ENCODE measurements around the gene PWWP2B.

Gene PWWP2B

DNA sequence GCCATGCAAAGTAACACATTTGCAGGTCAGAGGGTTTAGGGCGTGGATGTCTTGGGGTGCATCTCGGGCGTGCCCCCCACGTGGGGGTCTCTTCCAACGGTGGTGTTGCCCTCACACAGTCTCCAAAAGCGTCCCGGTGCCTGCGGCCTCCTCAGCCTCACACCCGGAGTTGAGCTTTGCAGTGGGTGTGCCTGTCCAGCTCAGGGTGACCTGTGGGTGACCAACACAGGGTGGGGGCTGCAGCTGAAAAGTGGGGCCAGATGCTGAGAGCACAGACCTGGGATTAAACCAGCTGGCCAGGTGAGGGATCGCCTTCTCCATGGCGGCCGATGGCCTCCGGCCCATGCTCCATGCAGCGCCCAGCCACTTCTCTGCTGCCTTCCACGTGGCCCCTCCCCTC, 63.1 kb downstream of the PWWP2B start:
- H3K4me2 ChIP-seq (ENCODE audit: low read depth, low read length, poor library complexity, severe bottlenecking), result no peak overlapping the region
- no peaks in the 10 kb centered on the region for H4K20me1 ChIP-seq (ENCODE audit: low read depth, low read length)
- H3K4me3 ChIP-seq (ENCODE audit: insufficient read depth, low read length, poor library complexity, severe bottlenecking), result no peak overlapping the region
- H3K9me3 ChIP-seq (ENCODE audit: insufficient read depth, low read length), result no peaks in the 10 kb centered on the region
- H3K9ac ChIP-seq (ENCODE audit: low read length), result no peak overlapping the region
- no peaks in the 10 kb centered on the region for H3F3A ChIP-seq (ENCODE audit: insufficient read depth)
- H3K36me3 ChIP-seq (ENCODE audit: low read length), result no peaks in the 10 kb centered on the region
- no peak for TF ChIP-seq CTCF (IDR thresholded peaks at IDR 0.05; ENCODE audit: insufficient read depth, low read length, poor library complexity, severe bottlenecking)
- no peak for TF ChIP-seq EZH2phosphoT487 (conservative IDR thresholded peaks at IDR 0.05; ENCODE audit: low read length)
- H3K27me3 ChIP-seq (ENCODE audit: low read length), result no peaks in the 10 kb centered on the region
- no peaks in the 10 kb centered on the region for H3K79me2 ChIP-seq (ENCODE audit: insufficient read depth, low read length)
- H3K9me2 ChIP-seq (replicated peaks; ENCODE audit: insufficient read depth, low read length), result no peaks in the 10 kb centered on the region
- H2AFZ ChIP-seq (ENCODE audit: low read depth, low read length, severe bottlenecking), result no peak overlapping the region
- H3K27ac ChIP-seq (ENCODE audit: low read depth, low read length), result no peak overlapping the region

DNA sequence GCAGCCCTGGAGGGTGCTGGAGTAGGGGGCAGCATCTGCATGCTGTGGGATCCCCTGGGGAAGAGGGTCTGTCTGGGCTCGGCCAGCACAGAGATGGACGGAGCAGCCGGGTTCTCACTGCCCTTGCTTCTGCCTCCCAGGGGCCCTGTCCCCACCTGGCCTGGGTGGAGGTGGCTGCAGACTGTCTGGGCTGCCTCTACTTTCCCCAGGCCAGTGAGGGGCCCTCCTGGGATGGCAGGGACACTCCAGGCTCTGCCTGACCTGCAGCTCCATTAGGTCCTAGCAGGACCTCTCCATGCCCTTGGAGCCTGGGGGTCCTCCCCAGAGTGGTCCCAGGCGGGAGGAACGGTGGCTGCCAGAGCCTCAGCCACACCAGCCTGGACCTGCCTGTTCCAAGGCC, 63.7 kb downstream of the PWWP2B start:
- Histone ChIP-seq H3K9me3 (ENCODE audit: insufficient read depth, low read length) (no peaks in the 10 kb centered on the region), H3K4me3 (ENCODE audit: insufficient read depth, low read length, poor library complexity, severe bottlenecking) (no peak overlapping the region), H3F3A (ENCODE audit: insufficient read depth) (no peaks in the 10 kb centered on the region), H2AFZ (ENCODE audit: low read depth, low read length, severe bottlenecking) (no peak overlapping the region), H3K4me2 (ENCODE audit: low read depth, low read length, poor library complexity, severe bottlenecking) (no peak overlapping the region), H3K9ac (ENCODE audit: low read length) (no peak overlapping the region), H4K20me1 (ENCODE audit: low read depth, low read length) (no peaks in the 10 kb centered on the region), H3K79me2 (ENCODE audit: insufficient read depth, low read length) (no peaks in the 10 kb centered on the region), H3K27me3 (ENCODE audit: low read length) (no peaks in the 10 kb centered on the region), H3K27ac (ENCODE audit: low read depth, low read length) (no peak overlapping the region), H3K36me3 (ENCODE audit: low read length) (no peaks in the 10 kb centered on the region), H3K9me2 (replicated peaks; ENCODE audit: insufficient read depth, low read length) (no peaks in the 10 kb centered on the region)
- no peak for TF ChIP-seq EZH2phosphoT487 (conservative IDR thresholded peaks at IDR 0.05; ENCODE audit: low read length)
- TF ChIP-seq CTCF (IDR thresholded peaks at IDR 0.05; ENCODE audit: insufficient read depth, low read length, poor library complexity, severe bottlenecking), result no peak

GRCh38 chr10:132461103-132461682, 64.2 kb downstream of the PWWP2B start:
- H3K9me2 ChIP-seq (replicated peaks; ENCODE audit: insufficient read depth, low read length), result no peaks in the 10 kb centered on the region

More at GRCh38 chr10:132461103-132461682, 64.2 kb downstream of the PWWP2B start:
- Histone ChIP-seq H2AFZ (ENCODE audit: low read depth, low read length, severe bottlenecking) (no peak overlapping the region), H3K4me3 (ENCODE audit: insufficient read depth, low read length, poor library complexity, severe bottlenecking) (no peak overlapping the region), H4K20me1 (ENCODE audit: low read depth, low read length) (no peaks in the 10 kb centered on the region), H3F3A (ENCODE audit: insufficient read depth) (no peaks in the 10 kb centered on the region), H3K27me3 (ENCODE audit: low read length) (no peaks in the 10 kb centered on the region), H3K4me2 (ENCODE audit: low read depth, low read length, poor library complexity, severe bottlenecking) (no peak overlapping the region), H3K79me2 (ENCODE audit: insufficient read depth, low read length) (no peaks in the 10 kb centered on the region), H3K27ac (ENCODE audit: low read depth, low read length) (no peak overlapping the region), H3K36me3 (ENCODE audit: low read length) (no peaks in the 10 kb centered on the region), H3K9me3 (ENCODE audit: insufficient read depth, low read length) (no peaks in the 10 kb centered on the region), H3K9ac (ENCODE audit: low read length) (no peak overlapping the region)
- no peak for TF ChIP-seq CTCF (IDR thresholded peaks at IDR 0.05; ENCODE audit: insufficient read depth, low read length, poor library complexity, severe bottlenecking)
- no peak for TF ChIP-seq EZH2phosphoT487 (conservative IDR thresholded peaks at IDR 0.05; ENCODE audit: low read length)

Data from SU-DHL-6 (cell line).